ENCODE results near the gene STK38L. TPM values are rescaled to one million over a fixed set of nuclear protein-coding genes. Genes with fewer than 3 reads are reported as not detected.

The STK38L gene
- polyA plus RNA-seq, 2 of the 4 experiments (the other 2 are of a cell fraction) = 17.3 to 32.2 TPM

- TF ChIP-seq NPAS2 (CRISPR knock-in tag; IDR thresholded peaks at IDR 0.05; ENCODE audit: borderline replicate concordance) (no peak), JUNB (IDR thresholded peaks at IDR 0.05) (no peak), RNF2 (IDR thresholded peaks at IDR 0.05; ENCODE audit: borderline replicate concordance, low read depth) (no peak), EP300 (IDR thresholded peaks at IDR 0.05) (no peak), MAFK (IDR thresholded peaks at IDR 0.05; ENCODE audit: partially characterized antibody) (no peak), BHLHE40 (IDR thresholded peaks at IDR 0.05; ENCODE audit: low read depth, low read length) (no peak), HEYL (CRISPR knock-in tag; IDR thresholded peaks at IDR 0.05) (no peak), EHF (CRISPR knock-in tag; IDR thresholded peaks at IDR 0.05) (peak; percentile 59; the same call in 1 of the 2 replicates), CTCF (IDR thresholded peaks at IDR 0.05) (peak; percentile 42; the same call in 1 of the 3 replicates), NR3C1 (IDR thresholded peaks at IDR 0.05) (no peak), ESRRA (IDR thresholded peaks at IDR 0.05; ENCODE audit: borderline replicate concordance, low read length) (no peak), CBX8 (IDR thresholded peaks at IDR 0.05) (no peak), ELK1 (IDR thresholded peaks at IDR 0.05; ENCODE audit: low read depth, low read length) (no peak), EHMT2 (IDR thresholded peaks at IDR 0.05; ENCODE audit: low read depth) (peak; percentile 48; the same call in 1 of the 2 replicates), HDAC2 (IDR thresholded peaks at IDR 0.05) (no peak), CEBPB (IDR thresholded peaks at IDR 0.05) (peak; percentile 56 to 81), HOXB13 (CRISPR knock-in tag; IDR thresholded peaks at IDR 0.05; ENCODE audit: low read depth) (no peak), ZFP36 (IDR thresholded peaks at IDR 0.05; ENCODE audit: borderline replicate concordance, partially characterized antibody) (no peak), MAX (IDR thresholded peaks at IDR 0.05) (peak; percentile 53), HES2 (IDR thresholded peaks at IDR 0.05) (no peak), MAZ (IDR thresholded peaks at IDR 0.05; ENCODE audit: borderline replicate concordance, low read depth, low read length) (no peak), MYC (IDR thresholded peaks at IDR 0.05; ENCODE audit: borderline replicate concordance, low read length) (no peak), SMC3 (IDR thresholded peaks at IDR 0.05) (peak; percentile 50; the same call in 2 of the 3 replicates), HMGXB4 (CRISPR knock-in tag; IDR thresholded peaks at IDR 0.05; ENCODE audit: borderline replicate concordance) (no peak), CHD2 (IDR thresholded peaks at IDR 0.05; ENCODE audit: low read length, partially characterized antibody) (peak; percentile 89), CBX2 (IDR thresholded peaks at IDR 0.05; ENCODE audit: borderline replicate concordance, low read depth) (no peak)
These were observed at the start of gene STK38L (continued) for GRCh38 chr12:27243804-27244688.

Measured in A549 (cell line).